Right lung (tissue), 5 donors: ENCODE measurements around the gene SELE. TPM values are rescaled to one million over a fixed set of nuclear protein-coding genes. Genes with fewer than 3 reads are reported as not detected.
"Not testable (repeated sequence)": the region's sequence is repeated elsewhere in the genome, so short reads cannot be mapped to it uniquely, and the experiment has no call there.

ENCODE experiments used
- DNase-seq, 2 donors: peaks; one replicate each; pipeline ENCODE4 v3.0.0-alpha.2; 2013
- polyA plus RNA-seq, 5 donors: library from polyadenylated mRNA; unstranded; fragments of 120-200 nt; gene quantifications; one replicate each; pipeline versions ENCODE4 v1.2.1 to v1.2.3, GENCODE V29; 2013; ENCODE audit warnings: inconsistent platforms in 1 of 5, low replicate concordance in 1 of 5; ENCODE audit not compliant: insufficient read length in 5 of 5, insufficient read depth in 1 of 5

The SELE gene
- polyA plus RNA-seq, 5 donors = 0.08 to 0.29 (median 0.24) TPM

DNA sequence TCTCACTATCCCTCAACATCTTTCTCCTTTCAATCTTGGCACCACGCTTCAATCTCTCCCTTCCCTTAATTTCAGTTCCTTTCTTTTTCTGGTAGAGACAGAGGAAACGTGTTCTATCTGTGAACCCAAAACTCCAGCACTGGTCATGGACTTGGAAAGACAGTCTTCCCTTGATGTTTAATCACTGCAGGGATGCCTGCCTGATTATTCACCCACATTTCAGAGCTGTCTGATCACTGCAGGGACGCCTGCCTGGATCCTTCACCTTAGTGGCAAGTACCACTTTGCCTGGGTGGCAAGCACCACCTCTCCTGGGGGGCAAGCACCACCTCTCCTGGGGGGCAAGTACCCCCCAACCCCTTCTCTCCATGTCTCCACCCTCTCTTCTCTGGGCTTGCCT, 50.2 kb downstream of the SELE start:
- DNase-seq = no peak

DNA sequence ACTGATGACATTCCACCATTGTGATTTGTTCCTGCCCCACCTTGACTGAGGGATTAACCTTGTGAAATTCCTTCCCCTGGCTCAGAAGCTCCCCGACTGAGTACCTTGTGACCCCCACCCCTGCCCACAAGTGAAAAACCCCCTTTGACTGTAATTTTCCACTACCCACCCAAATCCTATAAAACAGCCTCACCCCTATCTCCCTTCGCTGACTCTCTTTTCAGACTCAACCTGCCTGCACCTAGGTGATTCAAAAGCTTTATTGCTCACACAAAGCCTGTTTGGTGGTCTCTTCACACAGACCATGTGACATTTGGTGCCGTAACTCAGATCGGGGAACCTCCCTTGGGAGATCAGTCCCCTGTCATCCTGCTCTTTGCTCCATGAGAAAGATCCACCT, 50.7 kb downstream of the SELE start:
- not testable (repeated sequence) for DNase-seq

GRCh38 chr1:169682071-169682470, 51.8 kb downstream of the SELE start:
- no peak for DNase-seq

DNA sequence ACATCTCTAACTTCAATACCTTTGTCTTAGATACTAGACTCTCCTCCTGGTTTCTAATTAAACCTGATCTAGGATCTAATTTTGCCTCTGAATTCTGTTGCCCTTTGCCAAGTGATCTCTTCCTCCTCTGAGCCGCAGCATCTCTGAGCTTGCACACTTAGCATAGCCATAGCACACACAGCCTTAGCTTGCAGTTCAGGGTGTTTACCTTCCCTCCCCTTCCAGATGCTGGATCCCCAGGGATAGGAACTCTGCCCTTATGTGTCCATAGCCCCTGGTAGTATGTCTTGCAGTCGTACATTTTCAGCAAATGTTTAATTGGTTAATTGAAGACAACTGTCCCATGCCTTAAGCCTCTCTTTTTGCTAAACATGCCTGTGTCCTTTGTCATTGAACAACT, 52.7 kb downstream of the SELE start:
- DNase-seq = no peak

- DNase-seq = no peak
These were observed 53.4 kb downstream of the SELE start for GRCh38 chr1:169680377-169681019.

GRCh38 chr1:169679692-169680091, 54.2 kb downstream of the SELE start:
- DNase-seq = no peak

- no peak for DNase-seq
These were observed 57.9 kb downstream of the SELE start for GRCh38 chr1:169676001-169676400.

Other genes starting within 250 kb of the SELE start
- 10 to 100 TPM; 12.6 to 18.0 (median 14.1) TPM for gene SLC19A2, start 248.1 kb downstream of the SELE start, polyA plus RNA-seq
- gene F5, start 147.6 kb downstream of the SELE start, polyA plus RNA-seq = 1 to 10 TPM in 1 of 5 donors, under 1 TPM in 4; 0.10 to 1.5 (median 0.26) TPM
- 10 to 100 TPM in 1 of 5 donors, 1 to 10 TPM in 4; 6.7 to 11.5 (median 6.7) TPM for gene SELP, start 104.0 kb downstream of the SELE start, polyA plus RNA-seq
- gene SELL, start 22.5 kb downstream of the SELE start, polyA plus RNA-seq = 1 to 10 TPM; 3.1 to 5.2 (median 3.3) TPM
- 10 to 100 TPM; 13.5 to 17.6 (median 16.2) TPM for gene METTL18, start 60.8 kb upstream of the SELE start, polyA plus RNA-seq
- gene SCYL3, start 159.8 kb upstream of the SELE start, polyA plus RNA-seq = 10 to 100 TPM; 15.2 to 23.5 (median 22.9) TPM